IMR-90 (cell line): ENCODE measurements around the gene ZNF547. TPM values are rescaled to one million over a fixed set of nuclear protein-coding genes. Genes with fewer than 3 reads are reported as not detected.

Experiments
- ATAC-seq: fragments of 200-7000 bp; cut with Tn5 transposase; 2 replicates; pipeline ENCODE4 v1.9.1; 2020; ENCODE audit warnings: low read depth, mild to moderate bottlenecking, moderate library complexity
- BruUV-seq: library from RNA; stranded (reverse); fragments of 400-500 nt; replicated peaks from 2 replicates; lab custom pipeline; 2021; lab: Mats Ljungman, UMichigan
- CTCF ChIA-PET: fragments of 300-600 bp; formaldehyde crosslinking; extraction: SDS; loops from one replicate; lab custom pipeline; 2021; ENCODE audit warnings: antibody characterized with exemption; lab: Yijun Ruan, JAX
- POLR2A ChIA-PET: fragments of 300-600 bp; sonication (Branson Sonifier 250); formaldehyde crosslinking; loops from one replicate; lab custom pipeline; 2022; ENCODE audit warnings: antibody characterized with exemption; ENCODE audit not compliant: unreplicated experiment; lab: Charles Lee
- DNase-seq: peaks from one replicate; pipeline ENCODE4 v3.0.0; 2013
- H2AFZ ChIP-seq: replicated peaks from 2 replicates; pipeline ENCODE3; 2013; ENCODE audit warnings: low read length, mild to moderate bottlenecking; ENCODE audit not compliant: poor library complexity
- H2AK5ac ChIP-seq: 2 replicates; pipeline ENCODE4 v1.6.1; 2013; ENCODE audit warnings: low read depth, low read length, inconsistent platforms
- H2AK9ac ChIP-seq: replicated peaks from 2 replicates; pipeline ENCODE3; 2013; ENCODE audit warnings: mild to moderate bottlenecking, low read depth, low read length, moderate library complexity; ENCODE audit not compliant: poor library complexity
- H2BK120ac ChIP-seq: 2 replicates; pipeline ENCODE4 v1.6.1; 2013; ENCODE audit warnings: low read depth, low read length, inconsistent platforms
- H2BK15ac ChIP-seq: 3 replicates; pipeline ENCODE4 v1.6.1; 2013; ENCODE audit warnings: low read depth, low read length, inconsistent platforms
- H2BK20ac ChIP-seq: 2 replicates; pipeline ENCODE4 v1.6.1; 2013; ENCODE audit warnings: low read depth, mild to moderate bottlenecking, inconsistent platforms, low read length, moderate library complexity
- H2BK5ac ChIP-seq: 2 replicates; pipeline ENCODE4 v1.6.1; 2013; ENCODE audit warnings: mild to moderate bottlenecking, low read depth, low read length, inconsistent platforms; ENCODE audit not compliant: poor library complexity, severe bottlenecking
- H3K14ac ChIP-seq: replicated peaks from 2 replicates; pipeline ENCODE4 v1.6.1; 2013; ENCODE audit warnings: low read depth, low read length, inconsistent platforms
- H3K18ac ChIP-seq: 2 replicates; pipeline ENCODE4 v1.6.1; 2013; ENCODE audit warnings: low read depth, low read length, control low read depth
- H3K23ac ChIP-seq: 2 replicates; pipeline ENCODE4 v1.6.1; 2013; ENCODE audit warnings: low read depth, low read length, inconsistent platforms
- H3K27ac ChIP-seq: 2 replicates; pipeline ENCODE4 v1.5.1; 2013; ENCODE audit warnings: mild to moderate bottlenecking, control low read depth, low read length; ENCODE audit not compliant: insufficient read depth
- H3K27me3 ChIP-seq: 2 replicates; pipeline ENCODE4 v1.6.1; 2013; ENCODE audit warnings: low read length; ENCODE audit not compliant: control insufficient read depth, insufficient read depth
- H3K36me3 ChIP-seq: 2 replicates; pipeline ENCODE4 v1.6.1; 2013; ENCODE audit warnings: low read length, mixed read lengths; ENCODE audit not compliant: control insufficient read depth, insufficient read depth
- H3K4ac ChIP-seq: 2 replicates; pipeline ENCODE4 v1.6.1; 2013; ENCODE audit warnings: low read depth, low read length, inconsistent platforms
- H3K4me1 ChIP-seq: 2 replicates; pipeline ENCODE4 v1.6.1; 2013; ENCODE audit warnings: low read length, mixed read lengths; ENCODE audit not compliant: control insufficient read depth, insufficient read depth
- H3K4me2 ChIP-seq: 2 replicates; pipeline ENCODE4 v1.6.1; 2013; ENCODE audit warnings: low read depth, mild to moderate bottlenecking, control low read depth, low read length, moderate library complexity
- H3K4me3 ChIP-seq: 2 replicates; pipeline ENCODE4 v1.5.1; 2013; ENCODE audit warnings: low read depth, mild to moderate bottlenecking, control low read depth, low read length, moderate library complexity; ENCODE audit not compliant: insufficient read depth
- H3K56ac ChIP-seq: 2 replicates; pipeline ENCODE4 v1.6.1; 2013; ENCODE audit warnings: low read length, inconsistent platforms; ENCODE audit not compliant: insufficient read depth; ENCODE audit errors: extremely low read depth
- H3K79me1 ChIP-seq, 2 experiments: 2 replicates each; pipeline ENCODE4 v1.6.1; 2013; ENCODE audit warnings: low read length in 2 of 2, inconsistent platforms in 1 of 2, low read depth in 1 of 2
- H3K9ac ChIP-seq: 2 replicates; pipeline ENCODE4 v1.6.1; 2013; ENCODE audit warnings: low read depth, low read length, control low read depth
- H3K9me1 ChIP-seq: 2 replicates; pipeline ENCODE4 v1.6.1; 2013; ENCODE audit warnings: low read length, inconsistent platforms; ENCODE audit not compliant: insufficient read depth
- H3K9me3 ChIP-seq: 2 replicates; pipeline ENCODE4 v1.6.1; 2013; ENCODE audit warnings: low read length; ENCODE audit not compliant: control insufficient read depth, insufficient read depth
- H4K20me1 ChIP-seq: 2 replicates; pipeline ENCODE4 v1.6.1; 2013; ENCODE audit warnings: low read length, inconsistent platforms; ENCODE audit not compliant: insufficient read depth
- H4K5ac ChIP-seq: 2 replicates; pipeline ENCODE4 v1.6.1; 2013; ENCODE audit warnings: mild to moderate bottlenecking, low read depth, low read length, control low read depth
- H4K8ac ChIP-seq, 2 experiments: 2 replicates each; pipeline ENCODE4 v1.6.1; 2013; ENCODE audit warnings: low read depth in 2 of 2, low read length in 2 of 2, control low read depth in 1 of 2, inconsistent platforms in 1 of 2
- H4K91ac ChIP-seq: 2 replicates; pipeline ENCODE4 v1.6.1; 2013; ENCODE audit warnings: low read depth, low read length, inconsistent platforms; ENCODE audit not compliant: insufficient read depth
- BHLHE40 ChIP-seq: fragments of 150-350 bp; IDR thresholded peaks from 2 replicates; pipeline ENCODE4 v1.6.1; 2016; ENCODE audit warnings: mild to moderate bottlenecking, low read depth, low read length
- CHD1 ChIP-seq: IDR thresholded peaks from 2 replicates; pipeline ENCODE4 v1.6.1; 2012; ENCODE audit warnings: low read depth, low read length, improper control_type of control experiment
- MAZ ChIP-seq: IDR thresholded peaks from 2 replicates; pipeline ENCODE4 v1.6.1; 2012; ENCODE audit warnings: low read depth, mild to moderate bottlenecking, low read length, improper control_type of control experiment, moderate library complexity, borderline replicate concordance
- MXI1 ChIP-seq: IDR thresholded peaks from 2 replicates; pipeline ENCODE4 v1.6.1; 2012; ENCODE audit warnings: low read depth, mild to moderate bottlenecking, low read length, moderate library complexity, borderline replicate concordance
- RCOR1 ChIP-seq: IDR thresholded peaks from 2 replicates; pipeline ENCODE4 v1.6.1; 2012; ENCODE audit warnings: mild to moderate bottlenecking, low read length, improper control_type of control experiment; ENCODE audit not compliant: insufficient replicate concordance
- SMC3 ChIP-seq: fragments of 150-350 bp; IDR thresholded peaks from 2 replicates; pipeline ENCODE4 v1.6.1; 2016; ENCODE audit warnings: low read depth, mild to moderate bottlenecking, antibody characterized with exemption, low read length, moderate library complexity
- WGBS, 2 experiments: methylation state at CpG; one replicate each; pipeline versions ENCODE4 v1.1.5 to v1.1.7; 2013; ENCODE audit warnings: missing lambda C conversion rate in 2 of 2; ENCODE audit not compliant: insufficient read length in 1 of 2; ENCODE audit errors: extremely low coverage in 2 of 2; 5-methylcytosine and 5-hydroxymethylcytosine counted together
- dilution Hi-C: fragments of 300-500 bp; cut with HindIII; formaldehyde crosslinking; loops from one replicate; pipeline ENCODE4 v1.14.3; 2018; ENCODE audit warnings: low sequenced_read_pairs; ENCODE audit not compliant: unreplicated experiment
- in situ Hi-C: fragments of 300-500 bp; cut with MboI; formaldehyde crosslinking; loops from 3 replicates; pipeline ENCODE4 v1.14.3; 2019; ENCODE audit warnings: low sequenced_read_pairs, inconsistent platforms, mixed read lengths
- intact Hi-C: fragments of 100-400 bp; cut with micrococcal nuclease; formaldehyde crosslinking; loops from 2 replicates; pipeline ENCODE4 v1.10.0; 2022
- polyA plus RNA-seq, 3 experiments: library from polyadenylated mRNA; depleted of rRNA; stranded (reverse); fragments of >200 nt; gene quantifications; 2 replicates each; pipeline ENCODE4 v1.2.3, GENCODE V29; 2012; ENCODE audit warnings: low replicate concordance in 1 of 3
- total RNA-seq: library from RNA; depleted of rRNA; stranded (reverse); fragments of >200 nt; gene quantifications from 2 replicates; pipeline ENCODE4 v1.2.3, GENCODE V29; 2012
- TF ChIP-seq, protein P1 (sequence below): fragments of 150-350 bp; IDR thresholded peaks from 2 replicates; pipeline ENCODE4 v1.6.1; 2017; ENCODE audit warnings: mild to moderate bottlenecking, antibody characterized with exemption, low read length, low read depth
- TF ChIP-seq, protein P2 (sequence below): fragments of 150-350 bp; IDR thresholded peaks from 2 replicates; pipeline ENCODE4 v1.6.1; 2016; ENCODE audit warnings: low read depth, mild to moderate bottlenecking, low read length, moderate library complexity, borderline replicate concordance

ZNF547 gene
- total and polyA plus RNA-seq, 2 of the 4 experiments (the other 2 are of a cell fraction) = 2.1 to 5.6 TPM

DNA sequence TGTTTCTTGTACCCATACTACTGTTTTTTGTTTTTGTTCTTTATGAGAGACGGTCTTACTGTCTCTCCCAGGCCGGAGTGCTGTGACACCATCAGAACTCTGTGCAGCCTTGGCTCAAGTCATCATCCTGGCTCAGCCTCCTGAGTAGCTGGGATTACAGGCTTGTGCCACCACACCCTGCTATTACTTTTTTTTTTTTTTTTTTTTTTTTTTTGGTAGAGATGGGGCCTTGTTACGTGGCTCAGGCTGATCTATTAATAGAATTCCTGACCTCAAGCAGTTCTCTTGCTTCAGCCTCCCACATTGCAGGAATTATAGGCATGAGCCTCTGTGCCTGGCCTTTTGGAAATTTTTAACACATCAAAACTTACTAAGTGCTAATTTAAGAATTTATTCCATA lies 15.2 kb upstream of the ZNF547 start:
- no TSS peak for BruUV-seq
- H2AK9ac ChIP-seq = no peak overlapping the region
- no peak overlapping the region for H2BK120ac ChIP-seq
- peaks cover 4% of the 10 kb centered on the region; the same call in 1 of the 2 replicates for H3K4me1 ChIP-seq
- H2BK5ac ChIP-seq = no peak overlapping the region
- H3K9me1 ChIP-seq = peaks cover 11% of the 10 kb centered on the region; the same call in 1 of the 2 replicates
- ATAC-seq (no peak), DNase-seq (peak; percentile 55)
- H3K79me1 ChIP-seq = peaks cover 8 to 24% of the 10 kb centered on the region in 2 experiments; a peak in 3 of 4 replicates
- POLR2A ChIA-PET = no interaction called here
- WGBS, 2 experiments = no CpG with 5 or more reads among the region's 3 CpGs
- H3K36me3 ChIP-seq = 0 out of 2 replicates have a peak, but pooled peaks cover 2% of the 10 kb centered on the region
- no peak overlapping the region for H3K4me3 ChIP-seq
- no peak overlapping the region for H4K91ac ChIP-seq
- 0 out of 2 replicates have a peak, but pooled peaks cover 9% of the 10 kb centered on the region for H4K20me1 ChIP-seq
- intact Hi-C loops = no loop called here
- H3K14ac ChIP-seq = 0 out of 2 replicates have a peak overlapping the region, but pooled peaks have one; percentile 69
- H3K9ac ChIP-seq = no peak overlapping the region
- CTCF ChIA-PET = no interaction called here
- dilution Hi-C loops = no loop called here
- no peak overlapping the region for H3K4me2 ChIP-seq
- no peak for TF ChIP-seq RCOR1
- TF ChIP-seq BHLHE40 = no peak
- TF ChIP-seq MAZ = no peak
- TF ChIP-seq SMC3 = no peak
- TF ChIP-seq, protein P1, sequence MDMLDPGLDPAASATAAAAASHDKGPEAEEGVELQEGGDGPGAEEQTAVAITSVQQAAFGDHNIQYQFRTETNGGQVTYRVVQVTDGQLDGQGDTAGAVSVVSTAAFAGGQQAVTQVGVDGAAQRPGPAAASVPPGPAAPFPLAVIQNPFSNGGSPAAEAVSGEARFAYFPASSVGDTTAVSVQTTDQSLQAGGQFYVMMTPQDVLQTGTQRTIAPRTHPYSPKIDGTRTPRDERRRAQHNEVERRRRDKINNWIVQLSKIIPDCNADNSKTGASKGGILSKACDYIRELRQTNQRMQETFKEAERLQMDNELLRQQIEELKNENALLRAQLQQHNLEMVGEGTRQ = no peak
- no peak for TF ChIP-seq CHD1
- TF ChIP-seq, protein P2, sequence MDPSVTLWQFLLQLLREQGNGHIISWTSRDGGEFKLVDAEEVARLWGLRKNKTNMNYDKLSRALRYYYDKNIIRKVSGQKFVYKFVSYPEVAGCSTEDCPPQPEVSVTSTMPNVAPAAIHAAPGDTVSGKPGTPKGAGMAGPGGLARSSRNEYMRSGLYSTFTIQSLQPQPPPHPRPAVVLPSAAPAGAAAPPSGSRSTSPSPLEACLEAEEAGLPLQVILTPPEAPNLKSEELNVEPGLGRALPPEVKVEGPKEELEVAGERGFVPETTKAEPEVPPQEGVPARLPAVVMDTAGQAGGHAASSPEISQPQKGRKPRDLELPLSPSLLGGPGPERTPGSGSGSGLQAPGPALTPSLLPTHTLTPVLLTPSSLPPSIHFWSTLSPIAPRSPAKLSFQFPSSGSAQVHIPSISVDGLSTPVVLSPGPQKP = no peak
- TF ChIP-seq MXI1 = no peak
- H4K5ac ChIP-seq = no peak overlapping the region
- no peak overlapping the region for H2AFZ ChIP-seq
- no peak overlapping the region for H2BK20ac ChIP-seq
- no peak overlapping the region; a peak in 1 of 4 replicates for H4K8ac ChIP-seq
- in situ Hi-C loops = no loop called here
- H3K4ac ChIP-seq = no peak overlapping the region
- H3K27ac ChIP-seq = no peak overlapping the region
- H3K23ac ChIP-seq = no peak overlapping the region
- no peaks in the 10 kb centered on the region for H3K9me3 ChIP-seq
- H3K27me3 ChIP-seq = no peaks in the 10 kb centered on the region
- no peak overlapping the region for H2AK5ac ChIP-seq
- H3K56ac ChIP-seq = no peak overlapping the region
- H2BK15ac ChIP-seq = no peak overlapping the region
- H3K18ac ChIP-seq = no peak overlapping the region
